ENCODE data around the gene EP400. TPM values are rescaled to one million over a fixed set of nuclear protein-coding genes. Genes with fewer than 3 reads are reported as not detected.

Gene EP400
- total and polyA plus RNA-seq, 9 donors = 19.6 to 60.7 (median 44.0) TPM

- intact Hi-C loops (cut with DNase I) = no loop called here
- WGBS, 3 donors = 73 to 74% (median 73%) methylated on average over 30 of the region's 30 CpGs
- Histone ChIP-seq H3K36me3 (no peaks in the 10 kb centered on the region), H3K9me3 (no peaks in the 10 kb centered on the region), H3K4me1 (ENCODE audit: insufficient read depth) (no peaks in the 10 kb centered on the region), H3K27me3 (no peaks in the 10 kb centered on the region), H3K4me3 (no peak overlapping the region), H3K27ac (no peak overlapping the region)
- DNase-seq = no peak
- TF ChIP-seq POLR2A (IDR thresholded peaks at IDR 0.05) (no peak), CTCF (IDR thresholded peaks at IDR 0.05) (no peak), EP300 (IDR thresholded peaks at IDR 0.05) (no peak)
These were observed 112.1 kb downstream of the EP400 start for GRCh38 chr12:132061641-132062430.

- Histone ChIP-seq H3K4me1 (ENCODE audit: insufficient read depth) (no peaks in the 10 kb centered on the region), H3K4me3 (no peak overlapping the region), H3K27ac (no peak overlapping the region), H3K9me3 (no peaks in the 10 kb centered on the region), H3K27me3 (no peaks in the 10 kb centered on the region), H3K36me3 (no peaks in the 10 kb centered on the region)
- no peak for DNase-seq
- WGBS, 3 donors = 89 to 92% (median 89%) methylated on average over 14 of the region's 14 CpGs
- intact Hi-C loops (cut with DNase I) = no loop called here
- TF ChIP-seq EP300 (IDR thresholded peaks at IDR 0.05) (no peak), CTCF (IDR thresholded peaks at IDR 0.05) (no peak), POLR2A (IDR thresholded peaks at IDR 0.05) (no peak)
These were observed 112.7 kb downstream of the EP400 start for GRCh38 chr12:132062481-132062880.

- no peaks in the 10 kb centered on the region for H3K27me3 ChIP-seq
- intact Hi-C loops (cut with DNase I) = no loop called here
- no peak for DNase-seq
- WGBS, 3 donors = 86 to 88% (median 88%) methylated on average over 10 of the region's 10 CpGs
- no peak overlapping the region for H3K27ac ChIP-seq
- H3K4me1 ChIP-seq (ENCODE audit: insufficient read depth) = no peaks in the 10 kb centered on the region
- H3K9me3 ChIP-seq = no peaks in the 10 kb centered on the region
- no peak overlapping the region for H3K4me3 ChIP-seq
- H3K36me3 ChIP-seq = no peaks in the 10 kb centered on the region
- TF ChIP-seq POLR2A (IDR thresholded peaks at IDR 0.05) (no peak), CTCF (IDR thresholded peaks at IDR 0.05) (no peak), EP300 (IDR thresholded peaks at IDR 0.05) (no peak)
These were observed 113.7 kb downstream of the EP400 start for GRCh38 chr12:132063491-132063890.

- H3K27me3 ChIP-seq = no peaks in the 10 kb centered on the region
- no peak overlapping the region for H3K27ac ChIP-seq
- TF ChIP-seq POLR2A (IDR thresholded peaks at IDR 0.05) = no peak
- TF ChIP-seq EP300 (IDR thresholded peaks at IDR 0.05) = no peak
- TF ChIP-seq CTCF (IDR thresholded peaks at IDR 0.05) = no peak
- DNase-seq = no peak
- no peaks in the 10 kb centered on the region for H3K9me3 ChIP-seq
- intact Hi-C loops (cut with DNase I) = no loop called here
- H3K4me1 ChIP-seq (ENCODE audit: insufficient read depth) = no peaks in the 10 kb centered on the region
- H3K4me3 ChIP-seq = no peak overlapping the region
- WGBS, 3 donors = 94 to 95% (median 94%) methylated on average over 19 of the region's 19 CpGs
- no peaks in the 10 kb centered on the region for H3K36me3 ChIP-seq
These were observed 114.9 kb downstream of the EP400 start for GRCh38 chr12:132064631-132065030.
